ENCODE measurements around the gene POU2F2.

Gene POU2F2

GRCh38 chr19:42131149-42132029 is 857 bp downstream of the POU2F2 start:
- H3K27ac ChIP-seq = no peak overlapping the region
- no peak for TF ChIP-seq ZFX (IDR thresholded peaks at IDR 0.05)

DNA sequence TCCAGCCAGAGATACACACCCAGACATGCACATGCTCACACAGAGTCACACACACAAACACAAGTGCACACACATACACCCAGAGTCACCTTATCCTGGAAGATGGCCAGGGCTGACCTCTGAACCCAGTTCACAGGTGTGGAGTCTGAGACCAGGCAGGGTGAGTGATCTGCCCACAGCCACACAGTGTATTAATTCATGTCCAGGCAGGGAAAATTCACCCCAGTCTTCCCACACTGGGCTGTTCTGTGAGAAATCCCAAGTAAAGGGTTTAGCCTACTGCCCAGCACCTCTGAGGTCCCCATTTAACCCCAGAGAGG is 2.0 kb downstream of the POU2F2 start:
- TF ChIP-seq ZFX (IDR thresholded peaks at IDR 0.05) = no peak
- TF ChIP-seq CTCF (conservative IDR thresholded peaks at IDR 0.05) = no peak
- no peak overlapping the region for H3K27ac ChIP-seq

GRCh38 chr19:42129399-42130253 is 2.6 kb downstream of the POU2F2 start:
- H3K27ac ChIP-seq = no peak overlapping the region
- TF ChIP-seq CTCF (conservative IDR thresholded peaks at IDR 0.05) = no peak
- TF ChIP-seq ZFX (IDR thresholded peaks at IDR 0.05) = no peak

DNA sequence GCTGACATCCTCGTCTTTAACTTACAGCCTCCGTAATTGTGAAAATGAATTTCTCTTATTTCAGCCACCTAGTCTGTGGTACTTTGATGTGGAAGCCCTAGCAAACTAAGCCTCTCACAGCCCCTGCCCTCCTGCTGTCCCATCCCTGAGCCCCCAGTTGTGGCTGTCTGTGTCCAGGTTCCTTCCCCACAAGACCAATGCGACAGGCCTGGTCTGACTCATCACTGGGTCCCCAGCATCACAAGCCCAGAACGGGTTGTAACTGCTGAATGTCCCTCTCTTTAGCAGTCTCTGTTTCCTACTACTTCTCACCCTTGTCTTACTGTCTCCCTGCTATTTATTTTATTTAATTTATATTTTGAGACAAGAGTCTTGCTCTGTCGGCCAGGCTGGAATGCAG is 5.7 kb downstream of the POU2F2 start:
- no peak for TF ChIP-seq CTCF (conservative IDR thresholded peaks at IDR 0.05)
- TF ChIP-seq ZFX (IDR thresholded peaks at IDR 0.05) = no peak
- H3K27ac ChIP-seq = no peak overlapping the region

GRCh38 chr19:42125536-42125935 is 6.7 kb downstream of the POU2F2 start:
- TF ChIP-seq CTCF (conservative IDR thresholded peaks at IDR 0.05) = no peak
- no peak for TF ChIP-seq ZFX (IDR thresholded peaks at IDR 0.05)
- H3K27ac ChIP-seq = no peak overlapping the region

GRCh38 chr19:42124386-42124901 is 7.8 kb downstream of the POU2F2 start:
- no peak overlapping the region for H3K27ac ChIP-seq
- TF ChIP-seq ZFX (IDR thresholded peaks at IDR 0.05) (no peak), CTCF (conservative IDR thresholded peaks at IDR 0.05) (no peak)

GRCh38 chr19:42123765-42124164 is 8.5 kb downstream of the POU2F2 start:
- no peak overlapping the region for H3K27ac ChIP-seq
- no peak for TF ChIP-seq ZFX (IDR thresholded peaks at IDR 0.05)
- no peak for TF ChIP-seq CTCF (conservative IDR thresholded peaks at IDR 0.05)

Data from C4-2B (cell line).